Calu3 (cell line): ENCODE results near the gene ROCK2. TPM values are rescaled to one million over a fixed set of nuclear protein-coding genes. Genes with fewer than 3 reads are reported as not detected.

Experiments used
- BruUV-seq: library from RNA; stranded (reverse); fragments of 400-500 nt; replicated peaks from 2 replicates; lab custom pipeline; 2021; lab: Mats Ljungman, UMichigan
- CTCF ChIA-PET: fragments of 300-600 bp; sonication (Branson Sonifier 250); formaldehyde crosslinking; loops from one replicate; lab custom pipeline; 2022; ENCODE audit warnings: antibody characterized with exemption; lab: Charles Lee
- DNase-seq: peaks from one replicate; pipeline ENCODE4 v3.0.0; 2022
- H3K27ac Mint-ChIP-seq: one replicate; pipeline ENCODE4 v1.8.0; 2022; ENCODE audit warnings: mixed read lengths; ENCODE audit not compliant: unreplicated experiment
- H3K27me3 Mint-ChIP-seq: one replicate; pipeline ENCODE4 v1.8.0; 2022; ENCODE audit warnings: mixed read lengths; ENCODE audit not compliant: unreplicated experiment
- H3K36me3 Mint-ChIP-seq: one replicate; pipeline ENCODE4 v1.8.0; 2022; ENCODE audit warnings: mild to moderate bottlenecking, moderate library complexity, mixed read lengths; ENCODE audit not compliant: insufficient read depth, unreplicated experiment
- H3K4me1 Mint-ChIP-seq: one replicate; pipeline ENCODE4 v1.8.0; 2022; ENCODE audit warnings: mild to moderate bottlenecking, low read depth, mixed read lengths; ENCODE audit not compliant: unreplicated experiment
- H3K4me3 Mint-ChIP-seq: one replicate; pipeline ENCODE4 v1.8.0; 2022; ENCODE audit warnings: mild to moderate bottlenecking, low read depth, moderate library complexity, mixed read lengths; ENCODE audit not compliant: unreplicated experiment
- H3K9me3 Mint-ChIP-seq: one replicate; pipeline ENCODE4 v1.8.0; 2022; ENCODE audit warnings: low read depth, mixed read lengths; ENCODE audit not compliant: unreplicated experiment
- intact Hi-C: fragments of 100-400 bp; cut with micrococcal nuclease; formaldehyde crosslinking; loops from one replicate; pipeline ENCODE4 v1.10.0; 2022; ENCODE audit not compliant: unreplicated experiment
- total RNA-seq: library from RNA; stranded (reverse); gene quantifications from 2 replicates; pipeline ENCODE4 v1.2.3, GENCODE V29; 2022
- TF ChIP-seq, protein P1 (sequence below): fragments of 200-600 bp; IDR thresholded peaks from one replicate; pipeline ENCODE4 v1.8.0; 2022; ENCODE audit warnings: antibody characterized with exemption; ENCODE audit not compliant: unreplicated experiment

Gene ROCK2
- total RNA-seq, 1 experiment from 2014 or later = 35.3 TPM

DNA sequence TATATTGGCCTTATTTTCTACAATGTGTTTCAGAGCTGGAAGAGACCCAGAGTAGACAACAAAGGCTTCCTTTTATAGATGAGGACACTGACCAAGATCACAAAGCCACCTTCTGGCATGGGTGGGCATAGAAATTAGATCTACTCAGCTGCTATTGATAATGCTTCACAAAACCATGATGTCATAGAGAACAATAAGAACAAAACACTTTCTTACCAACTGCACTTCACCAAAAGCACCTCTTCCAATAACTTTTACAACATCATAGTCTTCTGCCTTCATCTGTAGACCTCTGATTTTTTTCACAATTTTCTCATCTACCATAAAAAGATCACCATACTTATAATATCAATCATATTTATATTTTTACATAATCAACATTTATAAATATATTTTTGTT, 58.1 kb downstream of the ROCK2 start:
- Mint-ChIP-seq H3K36me3 (no peaks in the 10 kb centered on the region), H3K9me3 (no peaks in the 10 kb centered on the region), H3K4me3 (no peak overlapping the region), H3K4me1 (peaks cover 8% of the 10 kb centered on the region), H3K27me3 (no peaks in the 10 kb centered on the region), H3K27ac (no peak overlapping the region)
- DNase-seq = no peak
- BruUV-seq = no TSS peak
- CTCF ChIA-PET = interaction anchor here (0.8 to 0.9 kb wide), 2 partner anchors 10 to 21 kb away, joined by 3 read pairs; no protein-coding TSS in a partner anchor
- intact Hi-C loops = no loop called here
- TF ChIP-seq, protein P1, sequence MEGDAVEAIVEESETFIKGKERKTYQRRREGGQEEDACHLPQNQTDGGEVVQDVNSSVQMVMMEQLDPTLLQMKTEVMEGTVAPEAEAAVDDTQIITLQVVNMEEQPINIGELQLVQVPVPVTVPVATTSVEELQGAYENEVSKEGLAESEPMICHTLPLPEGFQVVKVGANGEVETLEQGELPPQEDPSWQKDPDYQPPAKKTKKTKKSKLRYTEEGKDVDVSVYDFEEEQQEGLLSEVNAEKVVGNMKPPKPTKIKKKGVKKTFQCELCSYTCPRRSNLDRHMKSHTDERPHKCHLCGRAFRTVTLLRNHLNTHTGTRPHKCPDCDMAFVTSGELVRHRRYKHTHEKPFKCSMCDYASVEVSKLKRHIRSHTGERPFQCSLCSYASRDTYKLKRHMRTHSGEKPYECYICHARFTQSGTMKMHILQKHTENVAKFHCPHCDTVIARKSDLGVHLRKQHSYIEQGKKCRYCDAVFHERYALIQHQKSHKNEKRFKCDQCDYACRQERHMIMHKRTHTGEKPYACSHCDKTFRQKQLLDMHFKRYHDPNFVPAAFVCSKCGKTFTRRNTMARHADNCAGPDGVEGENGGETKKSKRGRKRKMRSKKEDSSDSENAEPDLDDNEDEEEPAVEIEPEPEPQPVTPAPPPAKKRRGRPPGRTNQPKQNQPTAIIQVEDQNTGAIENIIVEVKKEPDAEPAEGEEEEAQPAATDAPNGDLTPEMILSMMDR = no peak

DNA sequence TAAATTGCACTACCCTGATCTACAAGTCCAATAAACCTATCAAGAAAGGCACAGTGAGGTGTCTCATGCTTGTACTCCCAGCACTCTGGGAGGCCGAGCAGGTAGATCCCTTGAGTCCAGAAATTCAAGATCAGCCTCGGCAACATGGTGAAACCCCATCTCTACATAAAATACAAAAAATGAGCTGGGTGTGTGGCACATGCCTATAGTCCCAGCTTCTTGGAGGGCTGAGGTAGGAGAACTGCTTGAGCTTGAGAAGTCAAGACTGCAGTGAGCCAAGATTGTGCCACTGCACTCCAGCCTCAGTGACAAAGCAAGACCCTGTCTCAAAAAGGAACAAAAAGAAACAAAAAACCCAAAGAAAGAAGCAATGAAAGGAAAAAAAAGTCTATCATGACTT, 58.9 kb downstream of the ROCK2 start:
- Mint-ChIP-seq H3K4me1 (peaks cover 8% of the 10 kb centered on the region), H3K27me3 (no peaks in the 10 kb centered on the region), H3K9me3 (no peaks in the 10 kb centered on the region), H3K27ac (no peak overlapping the region), H3K4me3 (no peak overlapping the region), H3K36me3 (no peaks in the 10 kb centered on the region)
- no TSS peak for BruUV-seq
- no peak for DNase-seq
- CTCF ChIA-PET = interaction anchor here (0.8 to 0.9 kb wide), 2 partner anchors 11 to 22 kb away, joined by 3 read pairs; no protein-coding TSS in a partner anchor
- TF ChIP-seq, protein P1 = no peak
- intact Hi-C loops = no loop called here

DNA sequence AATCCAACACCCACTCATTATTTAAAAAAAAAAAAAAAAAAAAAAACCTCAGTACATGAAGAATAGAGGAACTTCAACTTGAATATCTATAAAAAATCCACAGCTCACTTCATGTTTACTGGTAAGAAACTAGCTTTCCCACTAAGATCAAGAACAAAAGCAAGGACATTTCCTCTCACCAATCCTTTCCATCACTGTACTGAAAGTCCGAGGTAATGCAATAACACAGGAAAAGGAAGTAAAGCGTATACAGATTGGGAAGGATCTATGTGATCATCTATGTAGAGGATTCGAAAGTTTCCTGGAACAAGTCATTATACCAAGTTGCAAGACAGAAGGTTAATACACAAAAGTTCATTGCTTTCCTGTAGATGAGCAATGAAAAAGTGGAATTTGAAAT, 63.2 kb downstream of the ROCK2 start:
- Mint-ChIP-seq H3K36me3 (no peaks in the 10 kb centered on the region), H3K4me1 (no peaks in the 10 kb centered on the region), H3K4me3 (no peak overlapping the region), H3K9me3 (no peaks in the 10 kb centered on the region), H3K27ac (no peak overlapping the region), H3K27me3 (no peaks in the 10 kb centered on the region)
- no TSS peak for BruUV-seq
- intact Hi-C loops = no loop called here
- CTCF ChIA-PET = interaction anchor here (0.6 kb wide), 1 partner anchor 452 kb away, joined by 4 read pairs; no protein-coding TSS in a partner anchor
- no peak for DNase-seq
- TF ChIP-seq, protein P1 = no peak

DNA sequence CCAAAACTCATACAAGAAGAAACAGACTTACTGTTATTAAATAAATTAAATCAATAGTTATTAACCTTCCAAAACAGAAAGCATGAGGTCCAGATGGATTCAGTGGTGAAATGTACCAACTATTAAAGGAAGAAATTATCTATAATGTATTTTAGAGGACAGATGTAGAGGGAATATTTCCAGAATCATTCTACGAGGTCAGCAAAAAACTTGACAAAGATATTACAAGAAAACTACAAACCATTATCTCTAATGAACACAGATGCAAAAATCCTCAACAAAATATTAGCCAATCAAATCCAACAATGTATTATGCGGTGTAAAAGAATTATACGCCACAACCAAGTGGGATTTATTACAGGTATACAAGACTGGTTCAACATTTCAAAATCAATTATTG, 63.7 kb downstream of the ROCK2 start:
- Mint-ChIP-seq H3K27ac (no peak overlapping the region), H3K4me1 (no peaks in the 10 kb centered on the region), H3K4me3 (no peak overlapping the region), H3K27me3 (no peaks in the 10 kb centered on the region), H3K9me3 (no peaks in the 10 kb centered on the region), H3K36me3 (no peaks in the 10 kb centered on the region)
- intact Hi-C loops = no loop called here
- CTCF ChIA-PET = no interaction called here
- TF ChIP-seq, protein P1 = no peak
- DNase-seq = no peak
- no TSS peak for BruUV-seq
